HepG2 (cell line): ENCODE measurements around the gene CASKIN1. TPM values are rescaled to one million over a fixed set of nuclear protein-coding genes. Genes with fewer than 3 reads are reported as not detected.

Experiments used
- ARID2 ChIP-seq: sonication (generic); formaldehyde crosslinking; IDR thresholded peaks from 2 replicates; pipeline ENCODE4 v1.8.1; 2022; ENCODE audit warnings: mild to moderate bottlenecking, missing genetic modification reagents, borderline replicate concordance
- CC2D1A ChIP-seq: sonication (generic); formaldehyde crosslinking; IDR thresholded peaks from 2 replicates; pipeline ENCODE4 v1.8.1; 2023; ENCODE audit warnings: mild to moderate bottlenecking, missing genetic modification reagents
- HNRNPK ChIP-seq: fragments of 200-400 bp; formaldehyde crosslinking; IDR thresholded peaks from 2 replicates; pipeline ENCODE4 v1.6.1; 2018; ENCODE audit warnings: low read length, low read depth, moderate library complexity, mild to moderate bottlenecking; ENCODE audit not compliant: poor library complexity, severe bottlenecking
- HNRNPLL ChIP-seq: fragments of 200-400 bp; formaldehyde crosslinking; IDR thresholded peaks from 2 replicates; pipeline ENCODE4 v1.6.1; 2017; ENCODE audit warnings: mild to moderate bottlenecking, low read depth, low read length; ENCODE audit not compliant: poor library complexity, severe bottlenecking
- HOXA3 ChIP-seq: sonication (generic); formaldehyde crosslinking; IDR thresholded peaks from 2 replicates; pipeline ENCODE4 v1.5.0; 2020; ENCODE audit warnings: missing genetic modification reagents
- KAT2B ChIP-seq: fragments of 150-350 bp; IDR thresholded peaks from 2 replicates; pipeline ENCODE4 v1.6.1; 2014; ENCODE audit warnings: low read depth, low read length, borderline replicate concordance
- POGZ ChIP-seq: sonication (generic); formaldehyde crosslinking; IDR thresholded peaks from 2 replicates; pipeline ENCODE4 v1.4.0; 2020; ENCODE audit warnings: mild to moderate bottlenecking, missing genetic modification reagents
- PRDM15 ChIP-seq: sonication (generic); formaldehyde crosslinking; IDR thresholded peaks from 2 replicates; pipeline ENCODE4 v1.4.0; 2020; ENCODE audit warnings: missing genetic modification reagents
- ZBTB4 ChIP-seq: sonication (generic); formaldehyde crosslinking; IDR thresholded peaks from 2 replicates; pipeline ENCODE4 v1.4.0; 2020; ENCODE audit warnings: missing genetic modification reagents, mild to moderate bottlenecking, borderline replicate concordance
- ZBTB43 ChIP-seq: sonication (generic); formaldehyde crosslinking; conservative IDR thresholded peaks from 2 replicates; pipeline ENCODE4 v1.4.0; 2020; ENCODE audit warnings: missing genetic modification reagents
- ZNF143 ChIP-seq: sonication (generic); formaldehyde crosslinking; IDR thresholded peaks from 2 replicates; pipeline ENCODE4 v1.4.0; 2020; ENCODE audit warnings: missing genetic modification reagents
- ZNF33B ChIP-seq: sonication (generic); formaldehyde crosslinking; IDR thresholded peaks from 2 replicates; pipeline ENCODE4 v1.5.1; 2020; ENCODE audit warnings: mild to moderate bottlenecking, missing genetic modification reagents
- ZNF550 ChIP-seq: sonication (generic); formaldehyde crosslinking; IDR thresholded peaks from 2 replicates; pipeline ENCODE4 v1.4.0; 2020; ENCODE audit warnings: mild to moderate bottlenecking, missing genetic modification reagents, borderline replicate concordance
- ZNF564 ChIP-seq: sonication (generic); formaldehyde crosslinking; IDR thresholded peaks from 2 replicates; pipeline ENCODE4 v1.8.1; 2023; ENCODE audit warnings: mild to moderate bottlenecking, missing genetic modification reagents
- ZSCAN22 ChIP-seq: sonication (generic); formaldehyde crosslinking; IDR thresholded peaks from 2 replicates; pipeline ENCODE4 v1.4.0; 2020; ENCODE audit warnings: mild to moderate bottlenecking, missing genetic modification reagents
- ZSCAN30 ChIP-seq: sonication (generic); formaldehyde crosslinking; IDR thresholded peaks from 2 replicates; pipeline ENCODE4 v1.5.0; 2020; ENCODE audit warnings: mild to moderate bottlenecking, missing genetic modification reagents
- polyA plus RNA-seq, 8 experiments: library from polyadenylated mRNA; depleted of rRNA in 3 of 8; stranded (reverse) in 7 of 8; unstranded in 1 of 8; fragments of >200 nt; fragmentation: Illumina TruSeq in 4 of 8; extraction: Trizol in 4 of 8; gene quantifications; 2 replicates each; pipeline versions ENCODE4 v1.2.1 to v1.2.3, GENCODE V29; 2011 to 2016; ENCODE audit warnings: low read depth in 4 of 8, missing spikeins in 1 of 8, mixed read lengths in 1 of 8; ENCODE audit not compliant: insufficient read depth in 1 of 8
- total RNA-seq, 5 experiments: library from RNA; depleted of rRNA; stranded (reverse); fragments of >200 nt; fragmentation: Illumina TruSeq; extraction: Trizol; gene quantifications; 2 replicates each; pipeline ENCODE4 v1.2.3, GENCODE V29; 2016; ENCODE audit warnings: low read depth in 1 of 5
- TF ChIP-seq, protein P1 (sequence below): sonication (generic); formaldehyde crosslinking; IDR thresholded peaks from 2 replicates; pipeline ENCODE4 v1.8.0; 2022; ENCODE audit warnings: missing genetic modification reagents, low read depth, mild to moderate bottlenecking, borderline replicate concordance
- TF ChIP-seq, protein P2 (sequence below): sonication (generic); formaldehyde crosslinking; IDR thresholded peaks from 2 replicates; pipeline ENCODE4 v1.5.1; 2020; ENCODE audit warnings: mild to moderate bottlenecking, missing genetic modification reagents, borderline replicate concordance

CASKIN1 gene
- total and polyA plus RNA-seq, 2 of the 13 experiments (the other 11 are each of a cell fraction or from before 2014, with no cell fraction given) = 1.2 to 2.2 TPM

GRCh38 chr16:2195322-2196161 lies 863 bp downstream of the CASKIN1 start (continued):
- TF ChIP-seq PRDM15 = no peak
- no peak for TF ChIP-seq ARID2 (CRISPR knock-in tag)
- peak; percentile 10 for TF ChIP-seq HNRNPK
- no peak for TF ChIP-seq ZNF33B (CRISPR knock-in tag)
- peak; percentile 22 for TF ChIP-seq HNRNPLL
- TF ChIP-seq POGZ (CRISPR knock-in tag) = no peak
- no peak for TF ChIP-seq ZBTB4 (CRISPR knock-in tag)
- TF ChIP-seq CC2D1A = no peak
- TF ChIP-seq ZNF550 (CRISPR knock-in tag) = no peak
- no peak for TF ChIP-seq HOXA3 (CRISPR knock-in tag)
- TF ChIP-seq, protein P1, sequence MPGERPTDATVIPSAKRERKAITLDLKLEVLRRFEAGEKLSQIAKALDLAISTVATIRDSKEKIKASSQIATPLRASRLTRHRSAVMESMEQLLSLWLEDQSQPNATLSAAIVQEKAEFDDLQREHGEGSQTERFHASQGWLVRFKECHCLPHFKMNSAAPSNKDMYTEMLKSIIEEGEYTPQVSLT (CRISPR knock-in tag) = no peak
- no peak for TF ChIP-seq ZSCAN30 (CRISPR knock-in tag)
- TF ChIP-seq ZNF564 = no peak
- TF ChIP-seq KAT2B = no peak
- no peak for TF ChIP-seq ZSCAN22 (CRISPR knock-in tag)
- no peak for TF ChIP-seq ZNF143 (CRISPR knock-in tag)
- no peak for TF ChIP-seq ZBTB43 (CRISPR knock-in tag)
- TF ChIP-seq, protein P2, sequence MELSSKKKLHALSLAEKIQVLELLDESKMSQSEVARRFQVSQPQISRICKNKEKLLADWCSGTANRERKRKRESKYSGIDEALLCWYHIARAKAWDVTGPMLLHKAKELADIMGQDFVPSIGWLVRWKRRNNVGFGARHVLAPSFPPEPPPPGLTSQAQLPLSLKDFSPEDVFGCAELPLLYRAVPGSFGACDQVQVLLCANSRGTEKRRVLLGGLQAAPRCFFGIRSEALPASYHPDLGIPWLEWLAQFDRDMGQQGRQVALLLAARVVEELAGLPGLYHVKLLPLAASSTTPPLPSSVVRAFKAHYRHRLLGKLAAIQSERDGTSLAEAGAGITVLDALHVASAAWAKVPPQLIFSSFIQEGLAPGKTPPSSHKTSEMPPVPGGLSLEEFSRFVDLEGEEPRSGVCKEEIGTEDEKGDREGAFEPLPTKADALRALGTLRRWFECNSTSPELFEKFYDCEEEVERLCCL (CRISPR knock-in tag) = 0 out of 2 replicates have a peak, but pooled peaks have one; percentile 49
